ENCODE measurements around the gene PNRC2.

DNA sequence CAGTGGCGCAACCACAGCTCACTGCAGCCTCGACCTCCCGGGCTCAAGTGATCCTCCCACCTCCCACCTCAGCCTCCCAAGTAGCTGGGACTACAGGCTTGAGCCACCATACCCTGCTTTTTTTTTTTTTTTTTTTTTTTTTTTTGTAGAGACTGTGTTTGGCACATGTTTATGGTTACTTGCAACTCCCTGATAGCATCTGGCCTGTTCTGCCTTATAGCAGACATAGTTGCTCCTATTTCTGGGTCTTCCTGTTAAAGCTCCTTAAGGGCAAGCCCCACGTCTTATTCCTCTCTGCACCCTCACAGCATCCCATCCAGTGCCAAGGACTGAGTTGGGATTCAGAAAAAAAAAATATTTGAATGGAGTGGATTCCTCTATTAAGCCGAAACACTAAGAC is 29.4 kb upstream of the PNRC2 start:
- TF ChIP-seq, protein P1, sequence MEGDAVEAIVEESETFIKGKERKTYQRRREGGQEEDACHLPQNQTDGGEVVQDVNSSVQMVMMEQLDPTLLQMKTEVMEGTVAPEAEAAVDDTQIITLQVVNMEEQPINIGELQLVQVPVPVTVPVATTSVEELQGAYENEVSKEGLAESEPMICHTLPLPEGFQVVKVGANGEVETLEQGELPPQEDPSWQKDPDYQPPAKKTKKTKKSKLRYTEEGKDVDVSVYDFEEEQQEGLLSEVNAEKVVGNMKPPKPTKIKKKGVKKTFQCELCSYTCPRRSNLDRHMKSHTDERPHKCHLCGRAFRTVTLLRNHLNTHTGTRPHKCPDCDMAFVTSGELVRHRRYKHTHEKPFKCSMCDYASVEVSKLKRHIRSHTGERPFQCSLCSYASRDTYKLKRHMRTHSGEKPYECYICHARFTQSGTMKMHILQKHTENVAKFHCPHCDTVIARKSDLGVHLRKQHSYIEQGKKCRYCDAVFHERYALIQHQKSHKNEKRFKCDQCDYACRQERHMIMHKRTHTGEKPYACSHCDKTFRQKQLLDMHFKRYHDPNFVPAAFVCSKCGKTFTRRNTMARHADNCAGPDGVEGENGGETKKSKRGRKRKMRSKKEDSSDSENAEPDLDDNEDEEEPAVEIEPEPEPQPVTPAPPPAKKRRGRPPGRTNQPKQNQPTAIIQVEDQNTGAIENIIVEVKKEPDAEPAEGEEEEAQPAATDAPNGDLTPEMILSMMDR (IDR thresholded peaks at IDR 0.05): no peak
- TF ChIP-seq CREM (CRISPR knock-in tag; IDR thresholded peaks at IDR 0.05): no peak
- no peak for TF ChIP-seq NR1H2 (CRISPR knock-in tag; IDR thresholded peaks at IDR 0.05)
- TF ChIP-seq, protein P2, sequence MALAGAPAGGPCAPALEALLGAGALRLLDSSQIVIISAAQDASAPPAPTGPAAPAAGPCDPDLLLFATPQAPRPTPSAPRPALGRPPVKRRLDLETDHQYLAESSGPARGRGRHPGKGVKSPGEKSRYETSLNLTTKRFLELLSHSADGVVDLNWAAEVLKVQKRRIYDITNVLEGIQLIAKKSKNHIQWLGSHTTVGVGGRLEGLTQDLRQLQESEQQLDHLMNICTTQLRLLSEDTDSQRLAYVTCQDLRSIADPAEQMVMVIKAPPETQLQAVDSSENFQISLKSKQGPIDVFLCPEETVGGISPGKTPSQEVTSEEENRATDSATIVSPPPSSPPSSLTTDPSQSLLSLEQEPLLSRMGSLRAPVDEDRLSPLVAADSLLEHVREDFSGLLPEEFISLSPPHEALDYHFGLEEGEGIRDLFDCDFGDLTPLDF (CRISPR knock-in tag; IDR thresholded peaks at IDR 0.05): no peak
- TF ChIP-seq, protein P3, sequence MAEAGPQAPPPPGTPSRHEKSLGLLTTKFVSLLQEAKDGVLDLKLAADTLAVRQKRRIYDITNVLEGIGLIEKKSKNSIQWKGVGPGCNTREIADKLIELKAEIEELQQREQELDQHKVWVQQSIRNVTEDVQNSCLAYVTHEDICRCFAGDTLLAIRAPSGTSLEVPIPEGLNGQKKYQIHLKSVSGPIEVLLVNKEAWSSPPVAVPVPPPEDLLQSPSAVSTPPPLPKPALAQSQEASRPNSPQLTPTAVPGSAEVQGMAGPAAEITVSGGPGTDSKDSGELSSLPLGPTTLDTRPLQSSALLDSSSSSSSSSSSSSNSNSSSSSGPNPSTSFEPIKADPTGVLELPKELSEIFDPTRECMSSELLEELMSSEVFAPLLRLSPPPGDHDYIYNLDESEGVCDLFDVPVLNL (CRISPR knock-in tag; IDR thresholded peaks at IDR 0.05; ENCODE audit: borderline replicate concordance, low read depth): no peak
- TF ChIP-seq, protein P4, sequence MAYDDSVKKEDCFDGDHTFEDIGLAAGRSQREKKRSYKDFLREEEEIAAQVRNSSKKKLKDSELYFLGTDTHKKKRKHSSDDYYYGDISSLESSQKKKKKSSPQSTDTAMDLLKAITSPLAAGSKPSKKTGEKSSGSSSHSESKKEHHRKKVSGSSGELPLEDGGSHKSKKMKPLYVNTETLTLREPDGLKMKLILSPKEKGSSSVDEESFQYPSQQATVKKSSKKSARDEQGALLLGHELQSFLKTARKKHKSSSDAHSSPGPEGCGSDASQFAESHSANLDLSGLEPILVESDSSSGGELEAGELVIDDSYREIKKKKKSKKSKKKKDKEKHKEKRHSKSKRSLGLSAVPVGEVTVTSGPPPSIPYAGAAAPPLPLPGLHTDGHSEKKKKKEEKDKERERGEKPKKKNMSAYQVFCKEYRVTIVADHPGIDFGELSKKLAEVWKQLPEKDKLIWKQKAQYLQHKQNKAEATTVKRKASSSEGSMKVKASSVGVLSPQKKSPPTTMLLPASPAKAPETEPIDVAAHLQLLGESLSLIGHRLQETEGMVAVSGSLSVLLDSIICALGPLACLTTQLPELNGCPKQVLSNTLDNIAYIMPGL (CRISPR knock-in tag; IDR thresholded peaks at IDR 0.05): no peak
- TF ChIP-seq, protein P5, sequence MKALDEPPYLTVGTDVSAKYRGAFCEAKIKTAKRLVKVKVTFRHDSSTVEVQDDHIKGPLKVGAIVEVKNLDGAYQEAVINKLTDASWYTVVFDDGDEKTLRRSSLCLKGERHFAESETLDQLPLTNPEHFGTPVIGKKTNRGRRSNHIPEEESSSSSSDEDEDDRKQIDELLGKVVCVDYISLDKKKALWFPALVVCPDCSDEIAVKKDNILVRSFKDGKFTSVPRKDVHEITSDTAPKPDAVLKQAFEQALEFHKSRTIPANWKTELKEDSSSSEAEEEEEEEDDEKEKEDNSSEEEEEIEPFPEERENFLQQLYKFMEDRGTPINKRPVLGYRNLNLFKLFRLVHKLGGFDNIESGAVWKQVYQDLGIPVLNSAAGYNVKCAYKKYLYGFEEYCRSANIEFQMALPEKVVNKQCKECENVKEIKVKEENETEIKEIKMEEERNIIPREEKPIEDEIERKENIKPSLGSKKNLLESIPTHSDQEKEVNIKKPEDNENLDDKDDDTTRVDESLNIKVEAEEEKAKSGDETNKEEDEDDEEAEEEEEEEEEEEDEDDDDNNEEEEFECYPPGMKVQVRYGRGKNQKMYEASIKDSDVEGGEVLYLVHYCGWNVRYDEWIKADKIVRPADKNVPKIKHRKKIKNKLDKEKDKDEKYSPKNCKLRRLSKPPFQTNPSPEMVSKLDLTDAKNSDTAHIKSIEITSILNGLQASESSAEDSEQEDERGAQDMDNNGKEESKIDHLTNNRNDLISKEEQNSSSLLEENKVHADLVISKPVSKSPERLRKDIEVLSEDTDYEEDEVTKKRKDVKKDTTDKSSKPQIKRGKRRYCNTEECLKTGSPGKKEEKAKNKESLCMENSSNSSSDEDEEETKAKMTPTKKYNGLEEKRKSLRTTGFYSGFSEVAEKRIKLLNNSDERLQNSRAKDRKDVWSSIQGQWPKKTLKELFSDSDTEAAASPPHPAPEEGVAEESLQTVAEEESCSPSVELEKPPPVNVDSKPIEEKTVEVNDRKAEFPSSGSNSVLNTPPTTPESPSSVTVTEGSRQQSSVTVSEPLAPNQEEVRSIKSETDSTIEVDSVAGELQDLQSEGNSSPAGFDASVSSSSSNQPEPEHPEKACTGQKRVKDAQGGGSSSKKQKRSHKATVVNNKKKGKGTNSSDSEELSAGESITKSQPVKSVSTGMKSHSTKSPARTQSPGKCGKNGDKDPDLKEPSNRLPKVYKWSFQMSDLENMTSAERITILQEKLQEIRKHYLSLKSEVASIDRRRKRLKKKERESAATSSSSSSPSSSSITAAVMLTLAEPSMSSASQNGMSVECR (CRISPR knock-in tag; IDR thresholded peaks at IDR 0.05; ENCODE audit: borderline replicate concordance): no peak
- no peak for TF ChIP-seq SMAD4 (CRISPR knock-in tag; IDR thresholded peaks at IDR 0.05)
- TF ChIP-seq, protein P6, sequence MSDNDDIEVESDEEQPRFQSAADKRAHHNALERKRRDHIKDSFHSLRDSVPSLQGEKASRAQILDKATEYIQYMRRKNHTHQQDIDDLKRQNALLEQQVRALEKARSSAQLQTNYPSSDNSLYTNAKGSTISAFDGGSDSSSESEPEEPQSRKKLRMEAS (CRISPR knock-in tag; IDR thresholded peaks at IDR 0.05): no peak
- TF ChIP-seq GABPB1 (CRISPR knock-in tag; IDR thresholded peaks at IDR 0.05): no peak
- no peak for TF ChIP-seq FOXJ3 (CRISPR knock-in tag; IDR thresholded peaks at IDR 0.05; ENCODE audit: borderline replicate concordance)
